ENCODE measurements around the gene LMBR1. TPM values are rescaled to one million over a fixed set of nuclear protein-coding genes. Genes with fewer than 3 reads are reported as not detected.
"Not testable (repeated sequence)": the region's sequence is repeated elsewhere in the genome, so short reads cannot be mapped to it uniquely, and the experiment has no call there.

Gene LMBR1
- total and polyA plus RNA-seq, 2 of the 13 experiments (the other 11 are each of a cell fraction or from before 2014, with no cell fraction given), result 20.9 to 39.6 TPM

GRCh38 chr7:156860099-156860498 lies 32.9 kb downstream of the LMBR1 start:
- POLR2A ChIA-PET; H3K27ac ChIP-seq (ENCODE audit: extremely low read length, insufficient read depth, low read length); in situ Hi-C loops (cut with HindIII; ENCODE audit: extremely low pct_ligation_motif_present, low pct_unique_long_range_greater_than_20kb); H2AFZ ChIP-seq (ENCODE audit: low read length); H3K4me1 ChIP-seq (ENCODE audit: insufficient read depth, low read length); H3K4me3 ChIP-seq (replicated peaks in 1 of 3; ENCODE audit: insufficient read depth in 1 of 3, low read depth in 2 of 3, low read length in 3 of 3); H3K4me2 ChIP-seq (ENCODE audit: low read depth, low read length); FAIRE-seq; intact Hi-C loops (cut with micrococcal nuclease; ENCODE audit: unreplicated experiment); H3K9ac ChIP-seq (ENCODE audit: insufficient read depth, low read depth, low read length); CTCF ChIA-PET (ENCODE audit: low intra/inter-chr PET ratio, low total read pairs); BruUV-seq (replicated peaks); DNase-seq (ENCODE audit: low spot score); ATAC-seq; H4K20me1 ChIP-seq (ENCODE audit: insufficient read depth, low read length); H3K27me3 ChIP-seq (ENCODE audit: control insufficient read depth in 1 of 2, insufficient read depth in 2 of 2, low read length in 2 of 2): not testable (repeated sequence)
- WGBS (ENCODE audit: low lambda C conversion rate), result 95% methylated on average over 8 of the region's 8 CpGs
- Histone ChIP-seq H3K79me2 (ENCODE audit: insufficient read depth, low read length) (peaks cover 29% of the 10 kb centered on the region), H3K9me3 (ENCODE audit: low read length) (peaks cover 35% of the 10 kb centered on the region; the same call in 1 of the 2 replicates), H3K36me3 (replicated peaks in 1 of 2; ENCODE audit: control insufficient read depth in 1 of 2, insufficient read depth in 2 of 2, low read length in 2 of 2) (peaks cover 0 to 14% of the 10 kb centered on the region in 2 experiments; a peak in 2 of 5 replicates)
- peak; percentile 84; the same call in 1 of the 2 replicates for TF ChIP-seq ZNF431 (CRISPR knock-in tag; IDR thresholded peaks at IDR 0.05; ENCODE audit: borderline replicate concordance, low read depth)

DNA sequence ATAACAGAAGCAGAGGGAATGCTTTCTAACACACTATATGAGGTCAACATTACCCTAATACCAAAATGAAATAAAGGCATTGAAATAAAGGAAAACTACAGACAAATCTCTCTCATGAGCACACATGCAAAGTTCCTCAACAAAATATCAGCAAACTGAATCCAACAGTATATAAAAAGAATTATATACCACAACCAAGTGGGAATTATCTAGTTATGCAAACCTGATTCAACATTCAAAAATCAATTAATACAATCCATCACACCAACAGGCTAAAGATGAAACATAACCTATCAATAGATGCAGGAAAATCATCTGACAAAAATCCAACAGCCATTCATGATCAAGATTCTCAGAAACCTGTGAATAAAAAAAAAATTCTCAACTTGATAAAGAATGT lies 34.5 kb downstream of the LMBR1 start:
- Histone ChIP-seq H3K27ac (ENCODE audit: extremely low read length, insufficient read depth, low read length) (no peak overlapping the region), H3K4me3 (replicated peaks in 1 of 3; ENCODE audit: insufficient read depth in 1 of 3, low read depth in 2 of 3, low read length in 3 of 3) (no peak overlapping the region), H3K4me1 (ENCODE audit: insufficient read depth, low read length) (no peaks in the 10 kb centered on the region), H4K20me1 (ENCODE audit: insufficient read depth, low read length) (no peaks in the 10 kb centered on the region), H2AFZ (ENCODE audit: low read length) (no peak overlapping the region), H3K79me2 (ENCODE audit: insufficient read depth, low read length) (peaks cover 38% of the 10 kb centered on the region), H3K9me3 (ENCODE audit: low read length) (peaks cover 41% of the 10 kb centered on the region; the same call in 1 of the 2 replicates), H3K36me3 (replicated peaks in 1 of 2; ENCODE audit: control insufficient read depth in 1 of 2, insufficient read depth in 2 of 2, low read length in 2 of 2) (peaks cover 0 to 14% of the 10 kb centered on the region in 2 experiments; a peak in 2 of 5 replicates), H3K9ac (ENCODE audit: insufficient read depth, low read depth, low read length) (no peak overlapping the region), H3K27me3 (ENCODE audit: control insufficient read depth in 1 of 2, insufficient read depth in 2 of 2, low read length in 2 of 2) (no peaks in the 10 kb centered on the region), H3K4me2 (ENCODE audit: low read depth, low read length) (no peak overlapping the region)
- BruUV-seq (replicated peaks), result no TSS peak
- no peak for FAIRE-seq
- CTCF ChIA-PET (ENCODE audit: low intra/inter-chr PET ratio, low total read pairs), result no interaction called here
- no peak for ATAC-seq
- in situ Hi-C loops (cut with HindIII; ENCODE audit: extremely low pct_ligation_motif_present, low pct_unique_long_range_greater_than_20kb) (no loop called here), intact Hi-C loops (cut with micrococcal nuclease; ENCODE audit: unreplicated experiment) (no loop called here)
- DNase-seq (ENCODE audit: low spot score), result no peak
- POLR2A ChIA-PET, result no interaction called here
- TF ChIP-seq SNAPC5 (CRISPR knock-in tag; IDR thresholded peaks at IDR 0.05; ENCODE audit: borderline replicate concordance) (no peak), NFYB (CRISPR knock-in tag; IDR thresholded peaks at IDR 0.05) (no peak), SMC3 (IDR thresholded peaks at IDR 0.05; ENCODE audit: low read length) (no peak), ZNF780A (CRISPR knock-in tag; IDR thresholded peaks at IDR 0.05) (no peak), NR1H2 (CRISPR knock-in tag; IDR thresholded peaks at IDR 0.05; ENCODE audit: borderline replicate concordance, low read depth) (no peak), ZNF430 (CRISPR knock-in tag; IDR thresholded peaks at IDR 0.05) (no peak), PHF5A (CRISPR knock-in tag; IDR thresholded peaks at IDR 0.05; ENCODE audit: low read depth, unreplicated experiment) (no peak)
- TF ChIP-seq, protein P1, sequence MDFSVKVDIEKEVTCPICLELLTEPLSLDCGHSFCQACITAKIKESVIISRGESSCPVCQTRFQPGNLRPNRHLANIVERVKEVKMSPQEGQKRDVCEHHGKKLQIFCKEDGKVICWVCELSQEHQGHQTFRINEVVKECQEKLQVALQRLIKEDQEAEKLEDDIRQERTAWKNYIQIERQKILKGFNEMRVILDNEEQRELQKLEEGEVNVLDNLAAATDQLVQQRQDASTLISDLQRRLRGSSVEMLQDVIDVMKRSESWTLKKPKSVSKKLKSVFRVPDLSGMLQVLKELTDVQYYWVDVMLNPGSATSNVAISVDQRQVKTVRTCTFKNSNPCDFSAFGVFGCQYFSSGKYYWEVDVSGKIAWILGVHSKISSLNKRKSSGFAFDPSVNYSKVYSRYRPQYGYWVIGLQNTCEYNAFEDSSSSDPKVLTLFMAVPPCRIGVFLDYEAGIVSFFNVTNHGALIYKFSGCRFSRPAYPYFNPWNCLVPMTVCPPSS (IDR thresholded peaks at IDR 0.05), result no peak
- TF ChIP-seq, protein P2, sequence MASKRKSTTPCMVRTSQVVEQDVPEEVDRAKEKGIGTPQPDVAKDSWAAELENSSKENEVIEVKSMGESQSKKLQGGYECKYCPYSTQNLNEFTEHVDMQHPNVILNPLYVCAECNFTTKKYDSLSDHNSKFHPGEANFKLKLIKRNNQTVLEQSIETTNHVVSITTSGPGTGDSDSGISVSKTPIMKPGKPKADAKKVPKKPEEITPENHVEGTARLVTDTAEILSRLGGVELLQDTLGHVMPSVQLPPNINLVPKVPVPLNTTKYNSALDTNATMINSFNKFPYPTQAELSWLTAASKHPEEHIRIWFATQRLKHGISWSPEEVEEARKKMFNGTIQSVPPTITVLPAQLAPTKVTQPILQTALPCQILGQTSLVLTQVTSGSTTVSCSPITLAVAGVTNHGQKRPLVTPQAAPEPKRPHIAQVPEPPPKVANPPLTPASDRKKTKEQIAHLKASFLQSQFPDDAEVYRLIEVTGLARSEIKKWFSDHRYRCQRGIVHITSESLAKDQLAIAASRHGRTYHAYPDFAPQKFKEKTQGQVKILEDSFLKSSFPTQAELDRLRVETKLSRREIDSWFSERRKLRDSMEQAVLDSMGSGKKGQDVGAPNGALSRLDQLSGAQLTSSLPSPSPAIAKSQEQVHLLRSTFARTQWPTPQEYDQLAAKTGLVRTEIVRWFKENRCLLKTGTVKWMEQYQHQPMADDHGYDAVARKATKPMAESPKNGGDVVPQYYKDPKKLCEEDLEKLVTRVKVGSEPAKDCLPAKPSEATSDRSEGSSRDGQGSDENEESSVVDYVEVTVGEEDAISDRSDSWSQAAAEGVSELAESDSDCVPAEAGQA (IDR thresholded peaks at IDR 0.05; ENCODE audit: low read depth), result no peak
- TF ChIP-seq, protein P2 (CRISPR knock-in tag; IDR thresholded peaks at IDR 0.05; ENCODE audit: borderline replicate concordance), result no peak

All from HepG2 (cell line).